NCI-H524 (cell line): Measurements from ENCODE around the gene GPR137B.
"Not testable (repeated sequence)": the region's sequence is repeated elsewhere in the genome, so short reads cannot be mapped to it uniquely, and the experiment has no call there.

Experiments used
- DNase-seq, 2 experiments: peaks; one replicate each; lab custom pipeline; 2025; lab: John Stamatoyannopoulos, UW

GPR137B gene

DNA sequence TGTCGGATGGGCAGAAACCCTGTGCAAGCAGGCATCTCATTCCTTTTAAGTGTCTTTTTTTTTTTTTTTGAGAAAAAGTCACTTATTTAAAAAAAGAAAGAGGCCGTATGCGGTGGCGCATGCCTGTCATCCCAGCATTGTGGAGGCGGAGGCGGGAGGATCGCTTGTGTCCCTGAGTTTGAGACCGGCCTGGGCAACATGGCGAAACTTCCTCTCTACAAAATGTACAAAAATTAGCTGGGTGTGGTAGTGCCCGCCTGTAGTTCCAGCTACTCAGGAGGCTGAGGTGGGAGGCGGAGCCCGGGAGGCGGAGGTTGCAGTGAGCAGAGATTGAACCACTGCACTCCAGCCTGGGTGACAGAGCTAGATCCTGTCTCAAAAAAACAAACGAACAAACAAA is 1.7 kb downstream of the GPR137B start:
- no peak for DNase-seq

DNA sequence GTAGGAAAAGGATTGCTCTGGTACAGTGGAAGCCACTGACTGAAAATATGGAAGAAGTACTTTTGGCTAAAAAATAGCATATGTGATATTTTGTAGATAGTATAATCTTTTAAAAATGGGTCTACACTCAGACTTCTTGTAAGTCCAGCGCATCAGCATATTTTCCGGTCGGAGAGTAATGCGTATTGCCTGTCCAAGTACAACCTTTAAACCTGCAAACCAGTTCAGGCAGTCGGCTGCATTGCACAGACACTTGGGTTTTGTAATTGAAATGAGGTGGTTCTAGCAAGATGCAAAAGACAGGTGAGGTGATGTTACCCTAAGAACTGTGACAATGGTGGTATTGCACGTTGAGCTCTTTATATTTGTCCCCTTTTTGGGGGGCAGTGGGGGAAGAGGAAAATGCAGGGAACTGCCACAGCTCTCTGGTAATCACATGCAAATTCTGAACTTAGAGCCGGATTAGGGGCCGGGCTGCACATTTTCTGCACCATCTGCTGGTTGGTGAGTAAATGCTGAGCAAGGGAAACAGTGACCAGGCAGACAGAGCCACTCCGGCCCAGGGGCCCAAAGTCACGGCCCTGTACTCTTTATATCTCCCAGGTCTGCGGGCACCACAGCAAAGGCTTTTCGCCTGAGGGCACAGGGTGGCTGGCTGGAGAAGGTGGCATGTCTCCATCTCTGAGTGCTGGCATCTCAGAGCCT is 2.3 kb downstream of the GPR137B start:
- peak; percentile 26 to 64 for DNase-seq

DNA sequence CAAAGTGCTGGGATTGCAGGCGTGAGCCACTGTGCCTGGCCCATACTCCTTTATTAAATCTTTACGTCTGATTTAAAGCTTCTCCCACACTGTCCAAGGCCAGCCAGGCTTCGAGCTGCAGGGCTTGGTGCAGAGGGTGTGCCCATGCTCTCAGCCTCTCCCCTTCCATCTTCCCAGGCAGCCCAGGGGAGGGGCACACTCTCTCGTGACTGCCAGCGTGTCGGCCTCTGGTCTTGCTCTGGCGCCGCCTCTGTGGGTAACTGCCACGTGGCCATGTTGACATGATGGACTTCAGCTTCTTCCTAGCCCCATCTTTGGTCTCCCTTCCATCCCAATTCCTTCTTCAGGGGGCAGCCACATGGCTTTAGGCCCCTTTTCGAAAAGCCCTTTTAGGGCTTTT is 4.7 kb downstream of the GPR137B start:
- DNase-seq, result no peak

DNA sequence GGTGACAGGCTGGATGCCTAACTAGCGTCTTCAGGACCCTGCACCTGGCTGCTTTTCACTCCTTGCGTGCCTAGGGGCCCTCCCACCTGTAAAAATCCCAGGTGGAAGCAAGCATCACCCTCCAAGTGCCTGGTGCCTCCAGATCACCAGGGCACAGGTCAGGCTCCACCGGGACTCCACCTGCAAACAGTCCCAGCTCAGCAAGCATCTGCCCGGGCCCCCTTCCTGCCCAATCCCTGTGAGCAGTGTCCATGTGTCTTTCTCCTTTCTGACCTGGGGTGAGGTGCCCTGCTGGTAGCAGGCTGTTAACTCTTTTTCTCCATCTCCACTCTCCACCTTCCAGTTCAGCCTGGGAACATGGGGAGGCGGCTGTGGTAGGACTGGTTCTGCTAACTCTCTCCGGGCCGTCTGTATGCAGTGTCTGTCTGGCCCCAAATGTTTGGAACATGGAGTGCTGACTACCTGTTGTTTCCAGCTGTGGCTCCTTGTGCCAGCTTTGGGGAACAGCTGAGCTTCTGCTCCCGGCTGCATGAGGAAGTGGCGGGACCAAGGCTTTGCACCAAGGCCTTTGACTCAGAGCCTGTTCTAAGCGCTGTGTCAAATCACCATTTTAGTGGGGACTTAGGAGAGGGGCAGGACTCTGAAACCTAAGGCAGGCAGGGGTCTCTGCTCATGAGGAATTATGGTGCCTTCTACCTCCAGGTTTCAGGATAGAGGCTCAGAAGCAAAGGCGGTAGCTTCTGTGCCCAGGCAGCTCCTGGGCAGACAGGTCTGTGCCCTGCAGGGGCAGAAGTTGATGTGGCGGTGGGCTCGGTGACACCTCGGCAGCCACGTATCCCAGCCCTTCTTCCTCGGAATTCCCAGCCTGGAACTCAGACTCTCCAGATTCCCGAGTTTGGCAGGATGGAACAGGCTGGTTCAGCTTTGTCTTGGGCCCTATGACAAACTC is 5.5 kb downstream of the GPR137B start:
- DNase-seq, result no peak

DNA sequence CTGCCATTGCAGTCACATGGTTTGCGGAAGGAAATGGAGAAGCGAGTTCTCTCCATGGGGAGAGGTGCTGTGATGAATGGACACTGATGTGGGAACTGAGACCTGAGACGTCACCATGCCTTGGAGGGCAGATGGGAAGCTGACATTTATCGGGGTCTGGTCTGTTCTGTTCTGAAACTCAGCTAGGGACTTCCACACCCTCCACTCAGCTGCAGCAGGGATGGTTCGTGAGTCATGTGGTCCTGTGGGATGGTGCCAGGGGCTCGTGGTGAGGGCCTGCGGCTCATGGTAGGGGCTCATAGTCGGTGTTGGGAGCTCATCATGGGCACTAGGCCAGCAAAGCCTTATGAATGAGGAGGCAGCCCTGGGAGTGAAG is 6.1 kb downstream of the GPR137B start:
- no peak for DNase-seq

DNA sequence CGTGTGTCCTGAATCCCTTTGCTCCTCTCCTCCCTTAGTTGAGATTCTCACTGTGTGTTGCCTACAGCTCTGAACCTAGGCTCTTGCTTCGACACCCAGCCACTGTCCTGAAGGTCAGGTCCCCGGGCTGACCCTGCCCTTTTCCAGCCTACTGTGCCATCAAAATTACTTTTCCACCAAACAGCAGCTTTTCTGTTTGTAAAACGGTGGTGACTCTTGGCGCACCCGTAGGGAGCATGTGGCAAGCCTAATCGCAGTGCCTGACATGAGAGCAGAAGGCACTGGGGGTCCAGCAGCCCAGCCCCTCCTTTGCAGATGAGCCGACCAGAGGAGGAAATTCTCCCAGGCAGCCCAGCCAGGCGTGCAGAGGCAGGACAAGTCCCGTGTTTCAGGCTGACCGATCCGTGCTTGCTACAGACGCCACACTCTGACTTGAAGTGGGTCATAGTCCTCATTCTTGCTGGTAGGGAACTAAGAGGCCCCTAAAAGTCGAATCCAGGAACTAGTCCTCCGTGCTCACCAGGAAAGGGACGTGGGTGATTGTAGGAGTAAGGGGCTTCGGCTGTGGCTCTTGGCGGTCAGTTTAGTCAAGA is 6.8 kb downstream of the GPR137B start:
- DNase-seq, result no peak

DNA sequence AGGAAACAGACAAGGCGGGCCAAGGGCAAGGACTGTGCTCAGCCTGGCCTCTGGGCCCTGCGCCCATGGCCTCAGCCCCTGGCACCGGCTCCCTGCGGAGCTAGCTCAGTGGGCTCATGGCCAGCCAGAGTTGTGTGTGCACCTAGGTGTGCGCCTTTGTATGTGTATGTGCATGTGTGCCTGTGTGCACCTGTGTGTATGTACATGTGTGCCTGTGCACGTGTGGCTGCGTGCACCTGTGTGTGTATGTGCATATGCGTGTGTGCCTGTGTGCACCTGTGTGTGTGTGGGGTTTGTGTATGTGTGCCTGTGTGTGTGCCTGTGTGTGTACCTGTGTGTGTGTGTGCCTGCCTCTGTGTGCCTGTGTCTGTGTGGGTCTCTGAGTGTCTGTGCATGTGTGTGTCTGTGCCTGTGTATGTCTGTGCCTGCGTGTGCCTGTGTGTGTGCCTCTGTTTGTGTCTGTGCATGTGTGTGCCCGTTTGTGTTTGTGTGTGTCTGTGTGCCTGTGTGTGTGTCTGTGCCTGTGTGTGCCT is 7.4 kb downstream of the GPR137B start:
- DNase-seq, result no peak

DNA sequence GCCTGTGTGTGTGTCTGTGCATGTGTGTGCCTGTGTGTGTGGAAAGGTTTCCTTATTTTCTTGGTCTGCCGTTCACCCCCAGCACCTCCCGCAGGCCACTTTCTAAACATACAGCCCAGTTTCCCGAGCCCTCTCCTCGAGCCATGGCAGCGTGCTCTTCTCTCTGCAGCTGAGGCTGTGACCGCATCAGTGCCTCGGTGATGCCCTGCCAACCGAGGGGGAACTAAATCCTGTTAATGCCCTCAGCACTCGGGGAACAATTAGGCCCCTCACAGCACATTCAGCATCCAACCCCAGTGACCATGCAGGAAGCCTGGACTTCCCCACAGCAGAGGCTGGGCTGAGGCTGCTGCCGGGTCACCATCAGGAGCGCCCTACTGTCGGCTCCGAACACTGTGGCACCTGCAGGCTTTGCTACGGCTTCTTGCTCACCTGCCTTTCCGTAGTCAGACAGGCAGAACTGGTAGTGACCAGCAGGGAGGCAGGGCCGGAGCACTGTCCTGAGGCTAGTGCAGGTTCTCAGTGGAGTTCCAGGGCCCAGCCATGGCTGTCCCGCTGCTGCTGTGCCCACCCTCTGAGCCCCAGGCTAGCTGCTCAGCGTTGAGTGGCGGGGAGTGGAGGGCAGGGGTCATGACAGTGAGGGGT is 8.1 kb downstream of the GPR137B start:
- no peak for DNase-seq

DNA sequence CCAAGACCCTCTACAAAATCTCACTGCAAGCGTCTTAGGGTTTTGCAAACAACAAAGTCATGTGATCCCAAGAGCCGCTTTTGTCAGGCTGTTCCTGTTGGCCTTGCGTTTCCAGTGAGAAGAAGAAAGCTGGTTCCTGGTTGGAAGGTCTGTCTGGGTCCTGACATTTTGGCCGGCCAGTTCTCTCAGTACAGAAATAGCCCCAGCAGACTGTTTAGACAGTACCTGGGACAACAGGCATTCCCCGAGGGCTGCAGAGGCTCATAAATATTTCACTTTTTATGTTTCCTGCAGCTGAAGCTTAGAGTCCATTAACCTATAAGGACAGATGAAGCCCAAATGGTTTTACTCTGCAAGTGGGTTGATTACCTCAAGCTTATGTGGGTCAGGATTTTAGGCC is 8.6 kb downstream of the GPR137B start:
- DNase-seq, result no peak

DNA sequence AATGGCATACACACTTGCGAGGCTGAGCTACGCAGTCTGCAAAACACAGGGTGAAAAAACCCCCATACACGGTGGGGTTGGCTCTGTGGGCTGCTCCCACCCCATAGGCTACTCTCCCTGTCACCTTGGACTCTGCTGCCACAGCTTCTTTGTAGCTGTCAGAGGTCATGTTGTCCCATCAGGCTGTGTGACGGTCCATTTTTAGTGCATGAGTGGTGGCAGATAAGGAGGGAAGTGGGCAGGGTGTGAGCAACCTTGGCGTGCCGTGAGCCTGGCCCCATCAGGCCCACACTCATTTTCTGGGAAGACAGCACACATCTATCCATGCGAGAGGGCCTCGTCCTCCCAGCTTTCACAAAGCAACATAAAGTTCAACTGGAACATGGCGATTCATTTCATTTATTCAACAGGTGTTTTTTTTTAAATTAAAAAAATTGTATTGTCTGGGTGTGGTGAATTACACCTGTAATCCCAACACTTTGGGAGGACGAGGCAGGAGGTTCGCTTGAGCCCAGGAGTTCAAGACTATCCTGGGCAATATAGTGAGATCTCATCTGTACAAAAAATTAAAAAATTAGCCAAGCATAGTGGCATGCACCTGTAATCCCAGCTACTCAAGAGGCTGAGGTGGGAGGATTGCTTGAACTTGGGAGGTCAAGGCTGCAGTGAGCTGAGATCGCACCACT is 9.5 kb downstream of the GPR137B start:
- DNase-seq, result no peak

DNA sequence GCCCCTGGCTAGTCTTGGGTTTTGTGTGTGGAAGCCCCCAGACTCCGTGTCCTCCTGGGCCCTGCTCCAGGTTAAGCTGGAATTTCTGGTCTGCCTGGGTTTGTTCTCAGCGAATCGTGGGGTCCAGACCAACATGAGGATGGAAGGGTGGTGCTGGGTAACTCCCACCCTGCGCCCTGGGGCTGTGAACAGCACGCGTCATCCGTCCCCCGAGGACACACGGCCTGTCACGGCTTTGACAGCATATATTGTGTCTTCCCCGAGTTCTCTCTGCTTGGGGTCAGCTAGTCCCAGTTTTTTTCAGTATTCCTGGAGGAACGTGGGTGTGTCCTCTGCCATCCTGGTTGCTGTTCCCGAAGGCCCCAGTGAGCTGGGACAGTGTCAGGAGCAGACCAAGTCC is 11.8 kb downstream of the GPR137B start:
- DNase-seq, result no peak

DNA sequence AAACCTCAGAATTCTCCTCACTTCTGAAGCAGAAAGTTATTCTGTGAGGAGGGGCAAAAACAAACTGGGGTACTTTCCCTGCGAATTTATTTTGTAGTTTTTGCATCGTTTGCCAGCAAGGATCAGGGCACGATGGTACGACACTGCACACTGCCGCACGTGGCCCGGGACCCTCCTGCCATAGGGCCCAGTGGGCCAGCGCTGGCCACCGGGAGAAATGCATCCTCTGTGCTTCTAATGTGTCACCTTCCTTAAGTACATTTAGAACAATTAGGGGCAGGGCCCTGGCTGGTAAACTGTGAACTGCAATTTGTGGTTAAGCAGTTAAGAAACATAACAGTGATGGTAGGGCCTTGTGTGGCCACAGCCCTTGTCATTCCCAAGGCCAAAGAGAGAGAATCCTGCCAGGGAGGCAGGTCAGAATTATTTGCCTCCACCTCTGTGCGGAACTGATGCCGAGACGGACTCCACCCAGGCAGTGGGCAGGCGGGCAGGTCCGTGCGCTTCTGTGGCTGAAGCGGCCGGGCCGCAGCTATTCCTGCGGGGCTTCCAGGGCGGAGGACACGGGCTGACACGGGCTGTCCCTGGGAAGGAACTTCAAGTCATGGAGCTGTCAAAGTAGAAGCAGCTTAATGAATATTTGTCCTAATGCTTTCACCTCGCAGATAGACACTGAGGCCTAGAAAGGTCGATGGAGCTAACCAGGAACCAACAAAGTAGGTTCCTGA is 12.5 kb downstream of the GPR137B start:
- no peak for DNase-seq

DNA sequence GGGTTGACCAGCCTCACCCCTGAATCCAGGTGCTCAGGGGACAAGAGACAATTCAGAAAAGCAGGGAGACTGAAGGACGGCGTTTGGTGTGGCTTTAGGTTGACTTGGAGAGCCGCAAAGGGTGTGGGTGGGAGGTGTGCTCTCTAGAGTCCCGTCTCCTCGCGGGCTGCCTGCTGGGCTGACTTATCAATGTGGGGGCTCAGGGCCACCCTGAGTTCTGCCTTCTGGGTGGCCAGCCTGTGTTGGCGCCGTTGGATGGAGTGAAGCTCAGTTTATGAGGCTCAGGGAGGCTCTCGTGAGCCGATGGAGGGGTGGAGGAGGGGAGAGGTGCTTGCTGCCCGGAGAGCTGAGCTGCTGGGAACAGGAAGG is 13.0 kb downstream of the GPR137B start:
- DNase-seq, result no peak

DNA sequence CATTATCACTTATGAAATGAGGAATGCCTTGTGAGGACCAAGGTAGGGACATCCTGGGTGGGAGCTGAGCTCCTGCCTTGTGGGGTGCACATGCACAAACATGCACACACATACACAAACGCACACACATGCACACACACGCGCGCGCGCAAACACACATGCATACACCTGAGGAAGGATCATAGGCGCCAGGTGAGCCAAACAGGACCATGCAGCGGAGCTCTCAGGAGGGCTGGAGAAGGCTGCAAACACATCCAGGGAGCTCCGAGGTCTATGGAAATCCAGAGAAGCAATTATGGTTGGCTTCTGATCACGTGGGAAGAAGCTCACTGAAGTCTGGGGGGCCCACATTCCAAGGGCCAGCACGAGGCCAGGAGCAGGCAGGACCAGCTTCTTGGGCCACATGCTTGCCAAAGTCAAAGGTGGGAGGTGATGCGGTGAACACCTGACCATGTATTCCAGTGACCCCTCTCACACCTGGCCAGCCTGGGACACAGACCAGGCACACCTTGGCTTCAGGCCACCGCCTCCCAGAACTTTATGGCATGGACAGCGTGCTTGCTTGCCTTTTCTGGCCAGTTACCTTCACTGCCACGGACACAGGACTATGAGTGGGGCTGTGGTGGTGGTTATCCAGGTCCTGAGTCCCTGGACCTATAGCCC is 13.6 kb downstream of the GPR137B start:
- no peak for DNase-seq

DNA sequence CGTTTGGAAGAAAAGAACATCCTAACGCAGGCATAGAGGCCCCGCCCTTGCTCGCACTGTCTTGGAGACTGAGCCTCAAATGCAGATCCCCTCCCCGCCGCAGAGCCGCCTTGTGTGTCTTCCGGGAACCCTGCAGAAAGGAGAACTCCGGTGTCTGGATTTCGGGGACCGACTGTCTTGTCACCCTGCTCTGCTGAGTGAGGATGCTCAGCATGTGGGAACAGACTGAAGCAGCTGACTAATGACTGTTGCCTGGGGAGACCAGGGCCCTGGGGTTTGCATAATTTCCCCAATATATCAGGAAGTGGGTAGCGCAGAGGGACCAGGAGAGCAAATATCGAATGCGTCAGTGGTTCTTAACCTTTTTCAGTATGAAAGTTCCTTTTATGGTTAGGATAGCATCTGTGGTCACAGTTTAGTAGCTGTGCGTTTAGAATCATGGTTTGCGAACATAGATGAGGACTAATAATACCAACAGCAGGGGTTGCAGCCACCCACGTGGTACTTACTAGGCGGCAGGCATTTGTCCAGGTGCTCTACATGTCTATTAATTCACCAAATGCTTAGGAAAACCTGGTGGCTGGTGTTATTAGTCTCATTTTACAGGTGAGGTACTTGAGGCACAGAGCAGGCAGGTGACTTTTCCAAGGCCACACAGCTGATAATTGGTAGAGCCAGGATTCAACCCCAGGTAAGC is 14.3 kb downstream of the GPR137B start:
- DNase-seq, result no peak

DNA sequence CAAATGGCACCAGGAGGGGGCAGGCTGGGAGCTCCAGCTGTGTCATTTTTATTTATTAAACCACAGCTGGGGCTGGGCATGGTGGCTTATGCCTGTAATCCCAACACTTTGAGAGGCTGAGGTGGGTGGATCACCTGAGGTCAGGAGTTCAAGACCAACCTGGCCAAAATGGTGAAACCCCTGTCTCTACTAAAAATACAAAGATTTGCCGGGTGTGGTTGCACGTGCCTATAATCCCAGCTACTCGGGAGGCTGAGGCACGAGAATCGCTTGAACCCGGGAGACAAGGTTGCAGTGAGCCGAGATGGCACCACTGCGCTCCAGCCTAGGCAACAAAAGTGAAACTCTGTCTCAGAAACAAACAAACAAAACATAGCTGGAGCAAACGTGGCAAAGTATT is 15.7 kb downstream of the GPR137B start:
- not testable (repeated sequence) for DNase-seq

DNA sequence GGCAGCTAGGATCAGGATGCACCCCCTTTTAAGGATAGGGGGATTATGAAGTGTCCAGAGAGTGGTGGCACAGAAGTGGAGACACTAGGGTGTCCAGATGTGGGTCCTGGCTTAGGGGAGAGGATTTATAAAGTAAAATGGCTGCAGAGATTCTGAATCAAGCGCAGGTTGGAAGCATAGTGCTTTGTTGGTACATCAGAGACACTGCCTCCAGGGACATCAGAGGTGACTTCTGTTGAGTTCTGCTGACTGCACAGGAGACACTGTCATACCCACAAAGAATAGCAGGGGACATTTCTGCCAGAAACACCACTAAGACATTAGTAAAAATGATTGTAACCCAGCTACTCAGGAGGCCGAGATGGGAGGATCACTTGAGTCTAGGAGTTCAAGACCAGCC is 16.4 kb downstream of the GPR137B start:
- no peak for DNase-seq

DNA sequence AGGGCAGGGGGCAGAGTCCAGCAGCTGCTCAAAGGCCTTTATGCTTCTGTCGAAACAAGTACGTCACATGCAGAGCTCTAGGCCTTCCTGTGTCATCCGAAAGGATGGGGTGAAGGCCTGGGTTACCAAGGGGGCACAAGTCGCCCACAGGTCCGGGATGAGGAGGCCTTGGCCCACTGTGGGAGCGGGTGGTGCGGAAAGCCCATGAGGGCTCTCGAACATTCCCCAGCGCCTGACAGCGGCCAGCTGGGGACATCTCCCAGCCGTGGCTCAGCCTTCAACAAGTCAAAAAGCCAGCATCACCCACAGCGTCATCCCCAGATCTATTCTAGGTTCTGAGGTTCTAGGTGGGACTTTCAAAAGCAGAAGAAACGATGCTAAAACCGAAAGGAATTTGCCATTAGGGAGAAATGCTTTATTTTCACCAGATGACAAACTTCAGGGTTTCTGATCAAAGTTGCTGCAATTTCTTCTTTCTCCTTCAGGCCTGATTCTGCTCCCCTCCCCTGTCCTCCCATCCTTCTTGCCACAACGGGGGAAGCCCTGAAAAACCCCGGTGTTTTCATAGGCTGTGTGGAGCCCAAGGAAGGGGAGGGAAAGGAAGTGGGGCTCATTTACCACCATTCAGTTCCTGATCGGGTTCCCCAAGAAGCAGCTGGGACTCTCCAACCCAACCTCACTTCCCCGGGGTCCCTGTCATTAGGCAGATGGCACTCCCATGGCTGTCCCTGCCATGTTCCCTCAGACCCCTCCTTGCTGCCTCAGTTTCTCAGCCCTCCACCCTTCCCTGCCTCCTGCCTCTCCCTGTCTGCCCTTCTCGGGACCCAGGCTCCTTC is 17.6 kb downstream of the GPR137B start:
- DNase-seq, result no peak

DNA sequence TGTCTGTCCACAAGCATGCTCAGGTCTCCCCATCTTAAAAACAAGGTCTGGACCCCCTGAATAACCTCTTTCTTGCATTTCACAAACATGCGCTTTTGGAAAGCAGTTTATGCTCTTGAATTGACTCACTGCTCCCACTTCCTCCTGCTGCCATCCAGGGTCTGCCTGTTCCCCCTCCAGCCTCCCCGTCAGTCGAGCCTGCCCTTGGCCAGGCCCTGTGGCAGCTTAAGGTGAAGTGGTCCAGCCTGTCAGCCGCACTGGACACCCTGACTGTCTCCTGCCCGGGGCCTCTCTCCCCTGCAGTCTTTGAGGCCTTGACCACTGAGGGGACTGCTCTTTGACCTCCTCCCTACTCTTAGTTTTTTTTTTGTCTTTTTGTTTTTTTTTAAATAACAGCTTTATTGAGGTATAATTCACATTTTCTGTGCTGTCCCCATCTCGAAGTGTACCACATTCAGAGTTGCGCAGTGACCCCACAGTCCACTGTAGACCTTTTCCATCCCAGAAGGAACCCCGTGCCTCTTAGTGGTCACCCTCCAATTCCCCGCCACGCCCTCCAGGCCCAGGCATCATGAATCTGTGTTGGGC is 18.3 kb downstream of the GPR137B start:
- DNase-seq, result no peak
